HEK293T (cell line): ENCODE measurements around the gene HIVEP3.

Experiments used
- BHLHE40 ChIP-seq: fragments of 450-650 bp; IDR thresholded peaks from 2 replicates; pipeline ENCODE4 v1.6.1; 2016; ENCODE audit warnings: mild to moderate bottlenecking, moderate library complexity, borderline replicate concordance
- FOXA1 ChIP-seq: fragments of 450-650 bp; IDR thresholded peaks from 2 replicates; pipeline ENCODE4 v1.6.1; 2016; ENCODE audit warnings: mild to moderate bottlenecking
- FOXK2 ChIP-seq: fragments of 450-650 bp; IDR thresholded peaks from 2 replicates; pipeline ENCODE4 v1.6.1; 2016; ENCODE audit warnings: mild to moderate bottlenecking
- HDGF ChIP-seq: fragments of 450-650 bp; IDR thresholded peaks from 2 replicates; pipeline ENCODE4 v1.6.1; 2017; ENCODE audit warnings: antibody characterized with exemption, borderline replicate concordance
- LEF1 ChIP-seq: fragments of 450-650 bp; IDR thresholded peaks from 2 replicates; pipeline ENCODE4 v1.6.1; 2017; ENCODE audit warnings: mild to moderate bottlenecking, borderline replicate concordance
- NFRKB ChIP-seq: fragments of 450-650 bp; IDR thresholded peaks from 2 replicates; pipeline ENCODE4 v1.6.1; 2016; ENCODE audit warnings: mild to moderate bottlenecking, moderate library complexity
- SP1 ChIP-seq: fragments of 450-650 bp; IDR thresholded peaks from 2 replicates; pipeline ENCODE4 v1.6.1; 2017
- SUZ12 ChIP-seq: fragments of 450-650 bp; IDR thresholded peaks from 2 replicates; pipeline ENCODE4 v1.6.1; 2016; ENCODE audit warnings: mild to moderate bottlenecking
- TF ChIP-seq, protein P1 (sequence below): fragments of 450-650 bp; IDR thresholded peaks from 2 replicates; pipeline ENCODE4 v1.6.1; 2016

DNA sequence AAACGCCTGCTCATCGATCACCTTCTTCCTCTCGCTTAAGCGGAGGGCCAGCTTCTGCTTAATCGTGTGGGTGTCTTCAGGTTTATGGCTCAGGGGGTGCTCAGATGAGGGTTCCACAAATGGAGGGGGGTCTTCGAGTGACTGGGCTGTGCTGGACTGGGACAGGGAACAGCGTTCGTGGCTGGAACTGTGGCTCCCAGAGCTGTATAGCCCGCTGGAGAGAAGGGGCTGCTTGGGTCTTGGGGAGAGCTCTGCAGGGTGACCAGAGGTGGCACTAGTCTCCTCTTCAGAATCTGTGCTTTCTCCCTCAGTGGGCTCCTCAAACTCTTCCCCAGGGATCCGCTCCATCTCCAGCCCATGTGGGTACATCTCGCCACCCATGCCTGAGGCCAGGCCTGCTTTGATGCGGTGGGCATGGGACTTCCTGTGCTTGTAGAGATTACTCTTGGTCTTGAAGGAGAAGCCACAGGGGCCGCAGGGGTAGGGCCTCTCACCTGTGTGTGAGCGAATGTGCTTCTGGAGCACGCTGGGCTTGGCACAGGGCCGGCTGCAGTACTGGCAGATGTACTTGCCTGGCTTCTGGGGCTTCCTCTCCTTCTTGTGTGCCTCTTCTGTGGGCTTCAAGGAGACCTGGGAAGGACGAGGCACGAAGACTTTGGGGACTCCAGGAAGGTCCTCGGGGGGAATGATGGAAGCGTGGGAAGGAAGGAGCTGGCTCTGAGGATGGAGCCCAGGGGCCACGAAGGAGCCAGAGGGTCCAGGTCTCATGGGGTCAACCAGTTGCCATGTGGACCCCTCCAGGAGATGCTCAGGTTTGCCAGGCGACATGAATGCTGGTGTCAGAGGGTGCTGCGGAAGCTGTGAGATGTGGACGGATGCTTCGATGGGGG, 334.8 kb downstream of the HIVEP3 start:
- TF ChIP-seq FOXK2 (no peak), LEF1 (no peak), FOXA1 (no peak), BHLHE40 (no peak), SP1 (no peak), SUZ12 (no peak), NFRKB (no peak), HDGF (no peak)
- TF ChIP-seq, protein P1, sequence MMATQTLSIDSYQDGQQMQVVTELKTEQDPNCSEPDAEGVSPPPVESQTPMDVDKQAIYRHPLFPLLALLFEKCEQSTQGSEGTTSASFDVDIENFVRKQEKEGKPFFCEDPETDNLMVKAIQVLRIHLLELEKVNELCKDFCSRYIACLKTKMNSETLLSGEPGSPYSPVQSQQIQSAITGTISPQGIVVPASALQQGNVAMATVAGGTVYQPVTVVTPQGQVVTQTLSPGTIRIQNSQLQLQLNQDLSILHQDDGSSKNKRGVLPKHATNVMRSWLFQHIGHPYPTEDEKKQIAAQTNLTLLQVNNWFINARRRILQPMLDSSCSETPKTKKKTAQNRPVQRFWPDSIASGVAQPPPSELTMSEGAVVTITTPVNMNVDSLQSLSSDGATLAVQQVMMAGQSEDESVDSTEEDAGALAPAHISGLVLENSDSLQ: no peak
